Vagina (tissue), 2 donors: ENCODE measurements around the gene SLC13A3. TPM values are rescaled to one million over a fixed set of nuclear protein-coding genes. Genes with fewer than 3 reads are reported as not detected.

ENCODE experiments used
- DNase-seq, 2 donors: peaks; one replicate each; pipeline ENCODE4 v3.0.0-alpha.2; 2017; ENCODE audit errors: extremely low spot score in 2 of 2
- H3K27ac ChIP-seq: fragments of 200-600 bp; sonication (generic); one replicate; pipeline ENCODE4 v1.5.1; 2019
- H3K27me3 ChIP-seq: fragments of 200-600 bp; sonication (generic); one replicate; pipeline ENCODE4 v1.5.1; 2019
- H3K36me3 ChIP-seq, 2 donors: fragments of 200-600 bp; sonication (generic); one replicate each; pipeline ENCODE4 v1.5.1; 2017 to 2019
- H3K4me1 ChIP-seq: fragments of 200-600 bp; sonication (generic); one replicate; pipeline ENCODE4 v1.5.1; 2019
- H3K4me3 ChIP-seq, 2 donors: fragments of 200-600 bp; sonication (generic); 1 replicate in 1 of 2; 2 replicates in 1 of 2; pipeline ENCODE4 v1.5.1; 2016 to 2019
- H3K9me3 ChIP-seq: fragments of 200-600 bp; sonication (generic); one replicate; pipeline ENCODE4 v1.5.1; 2019
- CTCF ChIP-seq, 3 experiments: fragments of 450-650 bp in 2 of 3; fragments of 200-600 bp in 1 of 3; sonication (generic) in 1 of 3; IDR thresholded peaks; one replicate each; pipeline ENCODE4 v1.5.1; 2017 to 2019; ENCODE audit warnings: antibody characterized with exemption in 3 of 3, mild to moderate bottlenecking in 2 of 3, moderate library complexity in 2 of 3
- POLR2A ChIP-seq, 2 donors: fragments of 450-650 bp; IDR thresholded peaks; one replicate each; pipeline ENCODE4 v1.6.1; 2017; ENCODE audit warnings: antibody characterized with exemption in 2 of 2, mild to moderate bottlenecking in 2 of 2, moderate library complexity in 2 of 2
- POLR2AphosphoS5 ChIP-seq, 2 donors: sonication (generic); formaldehyde crosslinking; IDR thresholded peaks; one replicate each; pipeline ENCODE4 v1.9.0; 2017; ENCODE audit warnings: antibody characterized with exemption in 2 of 2, mild to moderate bottlenecking in 2 of 2, low read depth in 1 of 2; ENCODE audit not compliant: insufficient read depth in 1 of 2
- intact Hi-C: fragments of 100-400 bp; cut with DNase I; formaldehyde crosslinking; loops from one replicate; pipeline ENCODE4 v1.15.1; 2023
- total RNA-seq: library from RNA; depleted of rRNA; stranded (reverse); fragments of >200 nt; gene quantifications from one replicate; pipeline ENCODE4 v1.2.3, GENCODE V29; 2016

Gene SLC13A3
- total RNA-seq, 1 donor from 2014 or later = 1.2 TPM

GRCh38 chr20:46557231-46557956, 93.9 kb downstream of the SLC13A3 start:
- DNase-seq = no peak
- Histone ChIP-seq H3K27ac (no peak overlapping the region), H3K36me3 (no peaks in the 10 kb centered on the region), H3K4me1 (peaks cover 6% of the 10 kb centered on the region), H3K27me3 (no peaks in the 10 kb centered on the region), H3K9me3 (no peaks in the 10 kb centered on the region), H3K4me3 (no peak overlapping the region)
- TF ChIP-seq POLR2A (IDR thresholded peaks at IDR 0.05) = no peak
- no peak for TF ChIP-seq POLR2AphosphoS5 (IDR thresholded peaks at IDR 0.05; ENCODE audit: insufficient read depth in 1 of 2, low read depth in 1 of 2)
- TF ChIP-seq CTCF (IDR thresholded peaks at IDR 0.05) = no peak
- intact Hi-C loops = no loop called here

GRCh38 chr20:46555370-46555956, 95.8 kb downstream of the SLC13A3 start:
- Histone ChIP-seq H3K36me3 (no peaks in the 10 kb centered on the region), H3K4me1 (no peaks in the 10 kb centered on the region), H3K27ac (no peak overlapping the region), H3K4me3 (no peak overlapping the region), H3K9me3 (no peaks in the 10 kb centered on the region), H3K27me3 (no peaks in the 10 kb centered on the region)
- intact Hi-C loops = no loop called here
- DNase-seq = no peak
- TF ChIP-seq POLR2AphosphoS5 (IDR thresholded peaks at IDR 0.05; ENCODE audit: insufficient read depth in 1 of 2, low read depth in 1 of 2) = no peak
- TF ChIP-seq POLR2A (IDR thresholded peaks at IDR 0.05) = no peak
- no peak for TF ChIP-seq CTCF (IDR thresholded peaks at IDR 0.05)

GRCh38 chr20:46554828-46555227, 96.4 kb downstream of the SLC13A3 start:
- intact Hi-C loops = no loop called here
- TF ChIP-seq POLR2AphosphoS5 (IDR thresholded peaks at IDR 0.05; ENCODE audit: insufficient read depth in 1 of 2, low read depth in 1 of 2) (no peak), CTCF (IDR thresholded peaks at IDR 0.05) (no peak), POLR2A (IDR thresholded peaks at IDR 0.05) (no peak)

GRCh38 chr20:46553926-46554325, 97.3 kb downstream of the SLC13A3 start:
- Histone ChIP-seq H3K9me3 (no peaks in the 10 kb centered on the region), H3K4me1 (no peaks in the 10 kb centered on the region), H3K36me3 (no peaks in the 10 kb centered on the region), H3K27ac (no peak overlapping the region), H3K27me3 (no peaks in the 10 kb centered on the region), H3K4me3 (no peak overlapping the region)
- intact Hi-C loops = no loop called here
- DNase-seq = no peak
- TF ChIP-seq CTCF (IDR thresholded peaks at IDR 0.05) = no peak
- TF ChIP-seq POLR2A (IDR thresholded peaks at IDR 0.05) = no peak
- no peak for TF ChIP-seq POLR2AphosphoS5 (IDR thresholded peaks at IDR 0.05; ENCODE audit: insufficient read depth in 1 of 2, low read depth in 1 of 2)

More at GRCh38 chr20:46554828-46555227, 96.4 kb downstream of the SLC13A3 start:
- H3K9me3 ChIP-seq = no peaks in the 10 kb centered on the region
- no peaks in the 10 kb centered on the region for H3K36me3 ChIP-seq
- no peak overlapping the region for H3K27ac ChIP-seq
- DNase-seq = no peak
- H3K4me1 ChIP-seq = no peaks in the 10 kb centered on the region
- H3K27me3 ChIP-seq = no peaks in the 10 kb centered on the region
- no peak overlapping the region for H3K4me3 ChIP-seq
